ENCODE measurements around the gene HSCB.
A peak's percentile ranks its signal among the peaks of the same experiment; 100 is the strongest.
"Not testable (repeated sequence)": the region's sequence is repeated elsewhere in the genome, so short reads cannot be mapped to it uniquely, and the experiment has no call there.

Gene HSCB

DNA sequence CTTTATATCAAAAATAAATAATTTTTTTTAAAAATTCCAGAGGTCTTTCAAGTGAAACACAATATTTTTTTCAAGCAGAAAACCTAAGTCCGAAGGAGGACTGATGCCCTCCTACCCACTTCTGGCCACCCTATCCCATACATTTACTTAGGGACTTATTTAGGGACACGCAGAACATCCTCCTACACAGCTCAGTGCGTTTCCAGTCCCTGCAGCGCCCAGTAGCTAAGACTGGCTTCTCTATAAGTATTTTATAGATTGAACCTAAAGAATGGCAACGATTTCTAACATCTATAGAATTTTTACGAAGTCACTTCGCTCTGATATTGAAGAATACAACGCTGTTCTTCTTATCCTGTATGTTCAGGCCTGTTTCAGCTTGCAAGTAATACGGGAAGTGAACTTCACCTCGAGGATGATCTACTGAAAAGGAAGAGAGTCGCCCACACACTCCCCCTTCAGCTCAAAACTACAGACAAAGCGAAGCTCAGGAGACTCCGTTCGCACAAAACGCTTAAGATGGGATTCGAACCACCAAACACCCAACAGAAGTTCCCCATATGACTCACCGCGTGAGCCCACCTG is 547 bp upstream of the HSCB start:
- DNase-seq = no peak

GRCh38 chr22:28742562-28742962 is 723 bp downstream of the HSCB start:
- DNase-seq = no peak

- no peak for DNase-seq
Measured at GRCh38 chr22:28743852-28744251, 2.0 kb downstream of the HSCB start.

- no peak for DNase-seq
Measured at GRCh38 chr22:28750471-28750881, 8.6 kb downstream of the HSCB start.

- DNase-seq = not testable (repeated sequence)
Measured at GRCh38 chr22:28754512-28754911, 12.7 kb downstream of the HSCB start.

DNA sequence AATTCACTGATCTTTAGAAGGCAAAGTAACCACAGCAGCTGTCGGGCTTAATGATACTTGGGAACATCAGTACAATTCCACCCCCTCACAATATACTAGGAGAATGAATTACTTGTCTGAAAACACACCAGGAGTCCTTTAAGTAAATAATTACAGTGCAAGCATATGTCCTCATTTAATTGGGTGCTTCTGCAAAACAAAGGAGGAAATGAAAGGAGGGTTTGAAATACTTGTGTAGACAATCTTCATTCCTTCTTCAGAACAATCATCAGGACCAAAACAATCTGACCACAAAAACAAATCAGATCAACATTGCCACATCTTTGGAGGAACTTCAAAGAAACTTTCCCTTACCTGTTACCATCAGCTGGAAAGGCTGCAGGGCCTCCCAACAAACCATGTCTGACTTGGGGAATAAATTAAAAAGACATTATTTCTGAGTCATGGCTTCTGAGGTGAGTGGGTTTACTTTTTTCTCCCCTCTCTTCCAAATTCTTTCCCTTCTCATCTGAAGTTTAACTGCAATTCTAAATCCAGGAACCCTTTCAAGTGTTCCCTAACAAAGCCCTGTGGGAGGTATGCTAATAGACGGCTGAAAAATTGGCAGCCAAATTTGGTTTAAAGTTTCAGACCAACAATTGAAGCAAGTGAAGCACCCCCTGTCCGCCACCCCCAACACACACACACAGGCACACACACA is 18.2 kb downstream of the HSCB start:
- DNase-seq = peak; percentile 82

- no peak for DNase-seq
Measured at GRCh38 chr22:28761449-28761755, 19.6 kb downstream of the HSCB start.

DNA sequence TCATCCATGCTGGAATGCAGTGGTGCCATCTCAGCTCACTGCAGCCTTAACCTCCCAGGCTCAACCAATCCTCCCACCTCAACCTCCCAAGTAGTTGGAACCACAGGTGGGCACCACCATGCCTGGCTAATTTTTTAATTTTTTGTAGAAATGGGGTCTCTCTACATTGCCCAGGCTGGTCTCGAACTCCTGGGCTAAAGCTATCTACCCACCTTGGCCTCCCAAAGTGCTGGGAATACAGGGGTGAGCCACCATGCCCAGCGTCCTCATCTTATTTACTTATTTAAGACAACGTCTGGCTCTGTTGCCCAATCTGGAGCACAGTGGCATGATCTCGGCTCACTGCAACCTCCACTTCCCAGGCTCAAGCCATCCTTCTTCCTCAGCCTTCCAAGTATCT is 20.2 kb downstream of the HSCB start:
- DNase-seq = not testable (repeated sequence)

GRCh38 chr22:28766628-28767027 is 24.8 kb downstream of the HSCB start:
- DNase-seq = no peak

DNA sequence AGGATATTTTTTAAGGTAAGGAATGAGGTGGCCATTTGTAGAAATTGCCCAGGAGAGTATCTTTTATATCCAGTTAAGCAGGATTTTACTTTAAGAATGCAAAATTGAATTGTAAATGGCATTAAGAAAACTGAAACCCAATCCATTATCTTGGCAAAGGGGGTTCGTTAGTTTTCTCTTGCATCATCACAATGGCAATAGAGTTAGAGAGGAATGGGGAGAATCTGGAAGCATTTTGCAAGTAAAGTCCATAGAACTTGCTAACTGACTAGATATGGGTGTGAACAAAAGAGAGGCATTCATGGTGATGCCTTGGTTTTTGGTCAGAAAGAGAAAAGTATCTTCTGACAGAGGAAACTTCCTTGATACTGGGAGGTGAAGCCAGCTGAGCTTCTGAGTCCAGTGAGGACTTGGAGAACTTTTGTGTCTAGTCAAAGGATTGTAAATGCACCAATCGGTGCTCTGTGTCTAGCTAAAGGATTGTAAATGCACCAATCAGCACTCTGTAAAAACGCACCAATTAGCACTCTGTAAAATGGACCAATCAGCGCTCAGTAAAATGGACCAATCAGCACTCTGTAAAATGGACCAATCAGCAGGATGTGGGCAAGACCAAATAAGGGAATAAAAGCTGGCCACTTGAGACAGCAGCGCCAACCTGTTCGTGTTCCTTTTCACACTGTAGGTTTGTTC is 27.0 kb downstream of the HSCB start:
- no peak for DNase-seq

- no peak for DNase-seq
Measured at GRCh38 chr22:28769394-28770085, 27.7 kb downstream of the HSCB start.

DNA sequence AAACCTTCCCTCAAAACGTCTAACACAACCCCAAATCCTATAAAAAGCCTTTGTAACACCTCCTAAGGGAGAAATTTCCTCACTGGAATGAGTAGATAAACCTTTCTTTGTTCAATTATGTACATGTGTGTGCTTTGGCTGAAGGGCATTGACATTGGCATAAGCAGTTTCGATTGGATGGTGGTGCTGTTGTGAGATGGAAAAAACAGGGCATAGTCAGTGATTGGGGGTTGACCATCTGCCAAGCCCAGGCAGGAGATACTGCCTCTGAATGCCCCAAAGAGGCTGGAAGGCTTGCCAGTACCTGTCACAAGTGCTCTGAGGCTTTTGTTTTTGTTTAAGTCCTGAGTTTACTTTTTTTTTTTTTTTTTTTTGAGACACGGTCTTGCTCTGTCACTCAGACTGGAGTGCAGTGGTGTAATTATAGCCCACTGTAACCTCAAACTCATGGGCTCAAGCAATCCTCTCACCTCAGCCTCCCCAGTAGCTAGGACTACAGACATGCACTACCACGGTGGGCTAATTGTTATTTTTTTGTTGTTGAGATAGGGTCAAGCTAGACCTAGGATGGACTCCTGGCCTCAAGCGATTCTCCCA is 29.5 kb downstream of the HSCB start:
- no peak for DNase-seq

- peak; percentile 92 for DNase-seq
Measured at GRCh38 chr22:28772633-28773460, 31.0 kb downstream of the HSCB start, which contains the start of gene CCDC117. TSS of gene CCDC117 (plus strand) at chr22:28772695. CDS start at chr22:28772850, 155 bp downstream.

- peak; percentile 53 for DNase-seq
Measured at GRCh38 chr22:28773461-28773867, 31.6 kb downstream of the HSCB start.

GRCh38 chr22:28774378-28774777 is 32.5 kb downstream of the HSCB start:
- no peak for DNase-seq

- DNase-seq = no peak
Measured at GRCh38 chr22:28779833-28780232, 38.0 kb downstream of the HSCB start.

- no peak for DNase-seq
Measured at GRCh38 chr22:28780296-28780695, 38.5 kb downstream of the HSCB start.

GRCh38 chr22:28783786-28784671 is 42.2 kb downstream of the HSCB start:
- DNase-seq = peak; percentile 51

DNA sequence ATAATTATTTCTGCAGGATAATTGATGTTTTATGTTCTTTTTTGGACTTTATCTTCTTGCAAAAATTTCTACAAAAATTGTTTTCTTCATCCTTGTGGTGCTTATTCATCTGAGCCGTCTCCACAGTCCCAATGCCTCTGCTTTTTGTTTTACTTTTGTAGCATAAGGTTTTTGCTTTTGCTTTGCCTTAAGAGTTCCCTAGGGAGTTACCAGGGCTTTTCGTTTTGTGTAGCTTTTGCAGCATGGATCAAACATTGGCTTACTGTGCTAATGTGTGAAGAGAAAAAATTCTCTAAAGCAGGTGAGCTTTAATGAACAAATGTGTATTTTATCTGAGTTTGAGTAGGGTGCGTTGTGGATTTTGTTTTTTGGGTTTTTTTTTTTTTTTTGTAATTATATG is 46.8 kb downstream of the HSCB start:
- no peak for DNase-seq

DNA sequence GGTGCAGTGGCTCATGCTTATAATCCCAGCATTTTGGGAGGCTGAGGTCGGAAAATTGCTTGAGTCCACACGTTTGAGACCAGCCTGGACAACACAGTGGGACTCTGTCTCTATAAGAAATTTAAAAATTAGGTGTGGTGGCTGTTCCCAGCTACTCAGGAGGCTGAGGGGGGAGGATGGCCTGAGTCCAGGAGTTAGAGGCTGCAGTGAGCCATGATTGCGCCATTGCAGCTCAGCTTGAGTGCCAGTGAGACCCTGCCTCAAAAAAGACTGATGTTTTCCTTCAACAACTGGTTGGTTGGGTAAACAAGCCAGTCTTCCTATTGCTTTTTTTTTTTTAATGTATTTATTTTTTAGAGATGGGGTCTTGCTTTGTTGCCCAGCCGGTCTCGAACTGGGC is 49.3 kb downstream of the HSCB start:
- no peak for DNase-seq

DNA sequence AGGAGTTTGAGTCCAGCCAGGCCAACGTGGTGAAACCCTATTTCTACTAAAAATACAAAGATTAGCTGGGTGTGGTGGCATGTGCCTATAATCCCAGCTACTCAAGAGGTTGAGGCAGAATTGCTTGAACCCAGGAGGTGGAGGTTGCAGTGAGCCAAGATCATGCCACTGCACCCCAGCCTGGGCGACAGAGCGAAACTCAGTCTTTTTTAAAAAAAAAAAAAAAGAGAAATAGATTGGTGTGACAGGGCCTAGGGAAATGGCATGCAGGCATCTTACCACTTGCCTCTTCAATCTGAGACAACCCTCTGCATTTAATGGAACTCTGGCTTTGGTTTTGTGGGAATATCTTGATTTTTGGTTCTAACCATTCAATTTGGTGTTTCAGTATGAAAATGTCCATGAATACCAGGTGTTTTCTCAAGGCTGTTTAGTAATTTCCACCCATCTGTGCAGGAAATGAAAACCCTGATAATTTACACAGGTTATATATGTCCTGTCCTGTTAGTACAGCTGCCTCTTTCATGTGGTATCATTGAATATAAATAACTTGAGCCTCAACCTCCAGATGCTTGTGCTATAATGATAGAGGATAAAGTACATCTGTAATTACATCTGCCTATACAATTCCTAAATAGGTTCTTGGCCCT is 50.1 kb downstream of the HSCB start:
- DNase-seq = no peak

All from MV-4-11 (cell line).